ENCODE results near the gene SLC44A5.
"Not testable (repeated sequence)": the region's sequence is repeated elsewhere in the genome, so short reads cannot be mapped to it uniquely, and the experiment has no call there.

SLC44A5 gene

GRCh38 chr1:75188892-75189291, 422.0 kb downstream of the SLC44A5 start:
- DNase-seq, result no peak
- TF ChIP-seq GATA1 (IDR thresholded peaks at IDR 0.05; ENCODE audit: low read depth, low read length) (no peak), POLR2A (IDR thresholded peaks at IDR 0.05; ENCODE audit: low read length) (no peak)

GRCh38 chr1:75181214-75181955, 429.5 kb downstream of the SLC44A5 start:
- not testable (repeated sequence) for DNase-seq

GRCh38 chr1:75174031-75174760, 436.7 kb downstream of the SLC44A5 start:
- TF ChIP-seq GATA1 (IDR thresholded peaks at IDR 0.05; ENCODE audit: low read depth, low read length), result no peak
- TF ChIP-seq POLR2A (IDR thresholded peaks at IDR 0.05; ENCODE audit: low read length), result no peak

GRCh38 chr1:75172556-75172955, 438.4 kb downstream of the SLC44A5 start:
- no peak for DNase-seq
- TF ChIP-seq GATA1 (IDR thresholded peaks at IDR 0.05; ENCODE audit: low read depth, low read length), result no peak
- no peak for TF ChIP-seq POLR2A (IDR thresholded peaks at IDR 0.05; ENCODE audit: low read length)

More at GRCh38 chr1:75174031-75174760, 436.7 kb downstream of the SLC44A5 start:
- DNase-seq, result no peak

DNA sequence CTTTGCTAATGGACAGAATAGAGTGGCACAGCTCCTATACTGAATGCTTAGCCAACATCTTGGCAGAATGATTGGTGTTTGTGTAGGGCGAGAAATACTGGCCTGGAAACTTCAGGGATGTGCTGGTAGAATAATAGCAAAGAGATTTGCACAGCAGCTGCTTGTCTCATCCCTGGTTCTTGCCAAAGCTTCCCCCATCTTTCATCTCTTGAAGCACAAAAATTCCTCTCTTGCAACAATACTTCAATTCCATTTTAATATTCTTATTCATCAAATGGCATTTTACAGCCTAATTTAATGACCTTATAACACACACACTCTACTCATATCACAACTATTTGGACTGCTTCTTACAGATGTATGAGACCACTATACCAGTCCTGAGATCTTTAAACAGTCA, 439.0 kb downstream of the SLC44A5 start:
- DNase-seq, result no peak
- no peak for TF ChIP-seq GATA1 (IDR thresholded peaks at IDR 0.05; ENCODE audit: low read depth, low read length)
- no peak for TF ChIP-seq POLR2A (IDR thresholded peaks at IDR 0.05; ENCODE audit: low read length)

DNA sequence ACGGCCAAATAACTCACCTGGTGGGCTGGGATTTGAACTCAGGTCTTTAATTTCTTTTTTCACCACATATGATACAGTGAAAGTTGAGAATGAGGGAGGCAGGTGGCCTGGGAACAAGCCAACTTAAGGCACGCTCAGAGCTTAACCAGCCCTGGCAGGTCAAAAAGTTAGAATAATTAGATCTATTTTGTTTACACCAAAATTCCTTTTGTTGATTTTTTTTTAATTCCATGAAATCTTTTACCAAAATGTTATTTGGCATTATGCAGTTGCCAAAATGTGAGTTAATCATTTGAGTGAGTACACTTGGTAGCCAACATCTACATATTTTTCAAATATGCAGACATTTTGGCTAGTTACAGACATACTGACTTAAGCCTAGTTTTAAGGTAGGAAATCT, 439.9 kb downstream of the SLC44A5 start:
- no peak for TF ChIP-seq GATA1 (IDR thresholded peaks at IDR 0.05; ENCODE audit: low read depth, low read length)
- no peak for TF ChIP-seq POLR2A (IDR thresholded peaks at IDR 0.05; ENCODE audit: low read length)
- no peak for DNase-seq

DNA sequence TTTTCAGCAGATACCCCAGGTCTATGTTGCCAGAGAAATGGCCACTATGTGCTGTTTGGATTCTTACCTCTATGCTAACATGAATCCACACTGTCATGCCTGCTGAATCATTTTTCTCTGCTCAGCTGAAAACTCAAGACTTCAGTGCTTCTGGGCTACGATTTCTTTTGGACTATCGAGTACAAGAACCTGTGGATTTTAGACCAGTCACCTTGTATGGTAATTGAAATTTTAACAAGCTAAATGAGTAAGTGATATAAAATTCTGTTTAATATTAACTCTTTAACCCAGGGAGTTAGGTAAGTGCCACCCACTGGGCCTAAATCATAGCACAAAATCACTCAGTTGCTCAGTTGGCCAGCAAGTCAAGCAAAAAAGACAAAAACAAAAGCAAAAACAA, 440.9 kb downstream of the SLC44A5 start:
- TF ChIP-seq POLR2A (IDR thresholded peaks at IDR 0.05; ENCODE audit: low read length) (no peak), GATA1 (IDR thresholded peaks at IDR 0.05; ENCODE audit: low read depth, low read length) (no peak)
- no peak for DNase-seq

DNA sequence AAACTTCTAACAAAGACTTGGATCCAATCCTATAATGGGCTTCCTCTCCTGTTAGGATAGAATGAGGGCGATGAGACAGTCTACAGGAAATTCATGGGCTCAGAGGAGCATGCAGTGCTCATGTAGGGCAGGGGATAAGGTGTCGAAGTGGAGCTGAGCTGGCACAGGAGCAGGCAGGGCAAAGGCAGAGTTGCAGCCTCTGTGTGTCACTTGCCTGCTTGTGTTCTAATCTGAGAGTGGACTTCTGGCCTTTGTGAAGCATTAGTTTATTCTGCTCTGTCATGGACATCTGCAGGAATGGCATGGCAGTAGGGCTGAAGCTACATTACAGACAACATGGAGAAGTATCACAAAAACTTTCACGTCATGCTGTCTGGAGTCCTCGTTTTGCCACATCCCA, 444.1 kb downstream of the SLC44A5 start:
- DNase-seq, result no peak
- no peak for TF ChIP-seq GATA1 (IDR thresholded peaks at IDR 0.05; ENCODE audit: low read depth, low read length)
- TF ChIP-seq POLR2A (IDR thresholded peaks at IDR 0.05; ENCODE audit: low read length), result no peak

DNA sequence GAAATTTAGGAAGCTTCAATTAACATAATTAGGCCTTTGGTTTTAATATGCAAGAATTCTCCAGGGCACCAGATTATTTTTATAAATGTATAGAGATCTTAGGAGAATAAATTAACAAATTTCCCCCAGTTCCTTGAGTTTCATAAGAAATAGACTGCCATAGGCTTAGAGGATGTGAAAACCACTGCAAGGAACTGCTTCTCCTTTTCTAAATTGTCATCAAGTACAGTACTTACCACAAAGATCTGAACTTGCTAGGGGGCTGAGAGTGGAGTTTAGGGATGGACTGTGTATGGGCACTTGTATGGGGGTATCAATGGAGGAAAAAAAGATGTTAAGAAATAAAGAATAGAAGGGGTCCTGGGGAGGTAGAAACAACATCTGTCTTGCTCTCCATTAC, 445.6 kb downstream of the SLC44A5 start:
- no peak for TF ChIP-seq GATA1 (IDR thresholded peaks at IDR 0.05; ENCODE audit: low read depth, low read length)
- TF ChIP-seq POLR2A (IDR thresholded peaks at IDR 0.05; ENCODE audit: low read length), result no peak
- DNase-seq, result no peak

DNA sequence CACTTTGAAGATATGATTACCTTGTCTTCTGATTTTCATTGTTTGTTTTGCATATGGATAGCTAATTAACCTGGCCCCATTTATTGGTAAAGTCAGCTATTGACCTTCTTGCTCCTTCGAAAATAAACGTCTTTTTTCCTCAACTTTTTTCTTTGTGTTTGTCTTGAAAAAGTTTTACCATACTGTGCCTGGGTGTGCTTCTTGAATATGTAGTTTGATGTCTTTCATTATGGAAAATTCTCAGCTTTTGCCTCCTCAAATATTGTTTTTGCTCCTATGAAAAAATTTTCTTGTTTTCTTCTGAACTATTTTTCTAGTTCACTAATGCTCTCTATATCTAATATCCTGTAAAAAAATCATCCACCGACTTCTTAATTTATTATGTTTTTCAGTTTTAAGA, 451.8 kb downstream of the SLC44A5 start:
- TF ChIP-seq GATA1 (IDR thresholded peaks at IDR 0.05; ENCODE audit: low read depth, low read length), result no peak
- no peak for TF ChIP-seq POLR2A (IDR thresholded peaks at IDR 0.05; ENCODE audit: low read length)
- DNase-seq, result no peak

Measured in erythroblast (primary cell).